Neural progenitor cell (in vitro differentiated cells): Measurements from ENCODE around the gene CUEDC1. TPM values are rescaled to one million over a fixed set of nuclear protein-coding genes. Genes with fewer than 3 reads are reported as not detected.
A peak's percentile ranks its signal among the peaks of the same experiment; 100 is the strongest.

Source experiments
- DNase-seq: peaks from one replicate; pipeline ENCODE4 v3.0.0-alpha.2; 2016; ENCODE audit warnings: low spot score
- H2AFZ ChIP-seq: fragments of 200-600 bp; sonication (generic); replicated peaks from 2 replicates; pipeline ENCODE4 v1.6.1; 2016; ENCODE audit warnings: antibody characterized with exemption
- H3F3A ChIP-seq: fragments of 200-600 bp; sonication (generic); 2 replicates; pipeline ENCODE4 v1.6.1; 2016; ENCODE audit warnings: antibody characterized with exemption, low read depth
- H3K27ac ChIP-seq: fragments of 200-600 bp; sonication (generic); 2 replicates; pipeline ENCODE4 v1.5.1; 2016; ENCODE audit warnings: mild to moderate bottlenecking
- H3K27me3 ChIP-seq: fragments of 200-600 bp; sonication (generic); 2 replicates; pipeline ENCODE4 v1.6.1; 2016; ENCODE audit warnings: mild to moderate bottlenecking, moderate library complexity
- H3K36me3 ChIP-seq: fragments of 200-600 bp; sonication (generic); 2 replicates; pipeline ENCODE4 v1.5.1; 2016
- H3K4me1 ChIP-seq: fragments of 200-600 bp; sonication (generic); 2 replicates; pipeline ENCODE4 v1.6.1; 2016; ENCODE audit warnings: mixed run types
- H3K4me2 ChIP-seq: fragments of 200-600 bp; sonication (generic); 2 replicates; pipeline ENCODE4 v1.6.1; 2016
- H3K4me3 ChIP-seq: fragments of 200-600 bp; sonication (generic); 2 replicates; pipeline ENCODE4 v1.5.1; 2016
- H3K79me2 ChIP-seq: fragments of 200-600 bp; sonication (generic); 2 replicates; pipeline ENCODE4 v1.6.1; 2016; ENCODE audit warnings: low read depth
- H3K9ac ChIP-seq: fragments of 200-600 bp; sonication (generic); 2 replicates; pipeline ENCODE4 v1.6.1; 2016
- H3K9me3 ChIP-seq: fragments of 200-600 bp; sonication (generic); 2 replicates; pipeline ENCODE4 v1.5.1; 2016; ENCODE audit warnings: low read depth
- H4K20me1 ChIP-seq: fragments of 200-600 bp; sonication (generic); 2 replicates; pipeline ENCODE4 v1.6.1; 2016; ENCODE audit warnings: low read depth
- H3K27ac Mint-ChIP-seq: 3 replicates; pipeline ENCODE4 v1.8.0; 2021; ENCODE audit warnings: mixed read lengths
- H3K27me3 Mint-ChIP-seq: 2 replicates; pipeline ENCODE4 v1.8.0; 2022; ENCODE audit warnings: low read depth, mild to moderate bottlenecking, inconsistent platforms, moderate library complexity, mixed read lengths; ENCODE audit not compliant: insufficient read depth
- H3K36me3 Mint-ChIP-seq: 3 replicates; pipeline ENCODE4 v1.8.0; 2021; ENCODE audit warnings: mixed read lengths
- H3K4me1 Mint-ChIP-seq: 3 replicates; pipeline ENCODE4 v1.8.0; 2021; ENCODE audit warnings: mixed read lengths
- H3K4me3 Mint-ChIP-seq: 3 replicates; pipeline ENCODE4 v1.8.0; 2021; ENCODE audit warnings: mild to moderate bottlenecking, moderate library complexity, mixed read lengths
- H3K9me3 Mint-ChIP-seq: 3 replicates; pipeline ENCODE4 v1.8.0; 2020; ENCODE audit warnings: mixed read lengths
- EZH2 ChIP-seq: fragments of 200-600 bp; sonication (generic); IDR thresholded peaks from 2 replicates; pipeline ENCODE4 v1.6.1; 2017; ENCODE audit warnings: antibody characterized with exemption, mild to moderate bottlenecking, moderate library complexity
- EZH2phosphoT487 ChIP-seq: fragments of 200-600 bp; sonication (generic); IDR thresholded peaks from 2 replicates; pipeline ENCODE4 v1.6.1; 2017; ENCODE audit warnings: antibody characterized with exemption
- total RNA-seq: library from RNA; depleted of rRNA; stranded (reverse); fragments of >200 nt; gene quantifications from 2 replicates; pipeline ENCODE4 v1.2.3, GENCODE V29; 2015; ENCODE audit warnings: low replicate concordance
- TF ChIP-seq, protein P1 (sequence below): fragments of 200-600 bp; sonication (generic); IDR thresholded peaks from 2 replicates; pipeline ENCODE4 v1.5.1; 2017; ENCODE audit warnings: antibody characterized with exemption, mild to moderate bottlenecking

CUEDC1 gene
- total RNA-seq, 1 donor from 2014 or later = 8.8 TPM

DNA sequence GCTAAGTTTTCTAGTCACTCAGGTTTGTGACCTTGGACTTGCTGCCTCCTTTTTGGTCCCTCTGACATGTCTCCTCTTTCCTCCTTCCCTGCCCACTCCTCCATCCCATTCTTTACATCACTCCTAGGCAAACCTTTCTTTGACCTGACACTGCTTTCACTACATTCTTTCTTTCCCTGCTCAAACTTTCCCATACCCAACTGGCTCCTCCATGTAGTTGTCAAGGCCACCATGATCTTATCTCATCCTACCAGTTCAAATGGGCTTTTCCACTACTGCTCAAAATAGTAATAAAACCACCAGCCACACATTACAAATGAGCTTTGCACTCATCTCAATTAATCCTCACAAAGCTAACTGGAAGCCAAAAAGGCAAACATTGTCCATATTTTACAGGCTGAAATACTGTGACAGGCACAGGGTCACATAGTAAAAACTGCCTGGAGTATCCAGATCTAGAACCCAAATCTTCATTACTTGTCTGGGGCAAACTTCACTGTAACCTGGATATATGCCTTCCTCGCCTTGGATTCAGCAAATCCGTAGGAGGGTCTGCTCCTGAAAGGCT, 119.8 kb downstream of the CUEDC1 start:
- Histone ChIP-seq H3K79me2 (no peaks in the 10 kb centered on the region), H3K27ac (no peak overlapping the region), H2AFZ (no peak overlapping the region), H3K9me3 (no peaks in the 10 kb centered on the region), H4K20me1 (no peaks in the 10 kb centered on the region), H3K27me3 (no peaks in the 10 kb centered on the region), H3K9ac (no peak overlapping the region), H3K4me3 (no peak overlapping the region), H3K4me1 (peaks cover 12% of the 10 kb centered on the region), H3F3A (peaks cover 34% of the 10 kb centered on the region), H3K4me2 (no peak overlapping the region), H3K36me3 (no peaks in the 10 kb centered on the region)
- Mint-ChIP-seq H3K9me3 (no peaks in the 10 kb centered on the region), H3K36me3 (peaks cover 16% of the 10 kb centered on the region), H3K27me3 (no peaks in the 10 kb centered on the region), H3K4me1 (peaks cover 16% of the 10 kb centered on the region), H3K27ac (no peak overlapping the region), H3K4me3 (no peak overlapping the region)
- TF ChIP-seq EZH2 = no peak
- TF ChIP-seq EZH2phosphoT487 = no peak
- TF ChIP-seq, protein P1, sequence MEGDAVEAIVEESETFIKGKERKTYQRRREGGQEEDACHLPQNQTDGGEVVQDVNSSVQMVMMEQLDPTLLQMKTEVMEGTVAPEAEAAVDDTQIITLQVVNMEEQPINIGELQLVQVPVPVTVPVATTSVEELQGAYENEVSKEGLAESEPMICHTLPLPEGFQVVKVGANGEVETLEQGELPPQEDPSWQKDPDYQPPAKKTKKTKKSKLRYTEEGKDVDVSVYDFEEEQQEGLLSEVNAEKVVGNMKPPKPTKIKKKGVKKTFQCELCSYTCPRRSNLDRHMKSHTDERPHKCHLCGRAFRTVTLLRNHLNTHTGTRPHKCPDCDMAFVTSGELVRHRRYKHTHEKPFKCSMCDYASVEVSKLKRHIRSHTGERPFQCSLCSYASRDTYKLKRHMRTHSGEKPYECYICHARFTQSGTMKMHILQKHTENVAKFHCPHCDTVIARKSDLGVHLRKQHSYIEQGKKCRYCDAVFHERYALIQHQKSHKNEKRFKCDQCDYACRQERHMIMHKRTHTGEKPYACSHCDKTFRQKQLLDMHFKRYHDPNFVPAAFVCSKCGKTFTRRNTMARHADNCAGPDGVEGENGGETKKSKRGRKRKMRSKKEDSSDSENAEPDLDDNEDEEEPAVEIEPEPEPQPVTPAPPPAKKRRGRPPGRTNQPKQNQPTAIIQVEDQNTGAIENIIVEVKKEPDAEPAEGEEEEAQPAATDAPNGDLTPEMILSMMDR = no peak
- no peak for DNase-seq

DNA sequence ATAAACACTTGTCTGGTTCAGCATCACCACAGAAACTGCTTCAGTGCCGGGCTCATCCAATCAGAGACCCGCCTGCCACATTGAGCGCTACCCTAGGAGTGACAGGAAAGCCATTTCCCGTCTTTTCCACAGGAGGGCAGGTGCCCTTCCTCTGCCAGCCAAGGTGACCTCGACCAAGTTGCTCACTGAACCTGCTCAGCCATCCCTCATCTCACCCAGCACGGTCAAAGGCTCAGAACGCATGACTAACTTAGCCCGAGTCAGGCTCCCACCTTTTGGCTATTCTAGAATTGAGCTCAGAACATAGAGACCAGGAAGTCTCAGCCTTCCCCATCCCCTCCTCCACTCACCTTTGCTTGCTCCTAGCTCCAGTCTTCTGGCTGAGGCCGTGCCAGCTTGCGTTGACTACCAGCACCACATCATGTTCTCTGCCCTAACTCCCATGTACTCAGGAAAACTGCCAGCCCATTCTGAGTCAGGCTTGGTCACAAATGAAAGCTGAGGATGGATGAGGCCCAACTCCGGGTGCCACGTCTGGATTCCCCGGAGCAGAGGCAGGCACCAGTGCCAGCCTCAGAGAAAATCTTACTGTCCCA, 121.0 kb downstream of the CUEDC1 start:
- Mint-ChIP-seq H3K4me3 (no peak overlapping the region), H3K27ac (no peak overlapping the region)

DNA sequence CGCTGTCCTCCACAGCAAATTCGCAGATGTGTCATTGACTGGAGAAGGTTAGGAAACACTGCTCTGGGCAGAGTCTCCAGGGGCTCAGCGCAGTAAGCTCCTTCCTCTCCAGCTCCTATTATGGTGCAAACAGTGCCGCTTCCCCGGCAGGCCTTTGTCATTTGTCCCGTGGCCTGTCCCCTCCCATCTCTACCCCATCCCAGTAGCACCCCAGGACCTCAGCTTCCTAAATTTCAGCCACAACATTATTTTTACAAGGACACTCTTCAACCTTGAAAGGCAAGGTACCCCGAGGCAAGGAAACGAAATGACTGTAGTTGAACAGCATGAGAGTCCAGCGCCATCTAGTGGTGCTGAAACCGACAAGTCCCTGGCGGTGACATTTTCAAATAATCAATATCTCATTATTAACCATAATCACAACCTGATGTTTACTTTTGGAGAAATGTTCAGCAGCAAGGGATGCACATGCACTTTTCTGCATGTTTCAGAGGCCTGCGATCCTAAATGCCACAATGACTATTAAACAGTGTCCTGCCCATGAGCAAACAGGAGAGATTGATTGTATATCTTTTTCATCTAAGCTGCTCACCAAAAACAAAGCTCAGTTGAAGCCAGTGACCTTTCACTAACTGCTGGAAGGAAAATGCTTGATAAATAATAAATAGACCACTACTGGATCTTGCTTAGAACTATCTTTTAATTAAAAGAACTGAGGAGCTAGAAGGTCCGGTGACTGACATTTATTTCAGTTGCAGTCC, 121.9 kb downstream of the CUEDC1 start:
- Mint-ChIP-seq H3K27me3 (no peaks in the 10 kb centered on the region), H3K27ac (no peak overlapping the region), H3K36me3 (peaks cover 5% of the 10 kb centered on the region), H3K4me1 (peaks cover 16% of the 10 kb centered on the region), H3K9me3 (no peaks in the 10 kb centered on the region), H3K4me3 (no peak overlapping the region)
- H3K36me3 ChIP-seq = no peaks in the 10 kb centered on the region
- no peaks in the 10 kb centered on the region for H3K9me3 ChIP-seq
- peak; percentile 88 for DNase-seq
- peaks cover 12% of the 10 kb centered on the region for H3K4me1 ChIP-seq
- no peak for TF ChIP-seq EZH2
- TF ChIP-seq, protein P1 = peak; percentile 99
- peak overlapping the region; percentile 44 for H3K4me3 ChIP-seq
- peak overlapping the region; percentile 75 for H3K4me2 ChIP-seq
- no peak overlapping the region for H3K27ac ChIP-seq
- no peak overlapping the region for H3K9ac ChIP-seq
- H3K27me3 ChIP-seq = no peaks in the 10 kb centered on the region
- H3K79me2 ChIP-seq = no peaks in the 10 kb centered on the region
- H4K20me1 ChIP-seq = no peaks in the 10 kb centered on the region
- peaks cover 30% of the 10 kb centered on the region for H3F3A ChIP-seq
- peak overlapping the region; percentile 61 for H2AFZ ChIP-seq

More for the DNA sequence above, 121.0 kb downstream of the CUEDC1 start:
- H3F3A ChIP-seq = peaks cover 34% of the 10 kb centered on the region
- no peaks in the 10 kb centered on the region for H3K36me3 ChIP-seq
- Mint-ChIP-seq H3K36me3 (peaks cover 13% of the 10 kb centered on the region), H3K9me3 (no peaks in the 10 kb centered on the region), H3K4me1 (peaks cover 16% of the 10 kb centered on the region), H3K27me3 (no peaks in the 10 kb centered on the region)
- H2AFZ ChIP-seq = no peak overlapping the region
- H3K9me3 ChIP-seq = no peaks in the 10 kb centered on the region
- no peak overlapping the region for H3K4me2 ChIP-seq
- H3K27ac ChIP-seq = no peak overlapping the region
- peak; percentile 51 for DNase-seq
- H4K20me1 ChIP-seq = no peaks in the 10 kb centered on the region
- peaks cover 12% of the 10 kb centered on the region for H3K4me1 ChIP-seq
- H3K9ac ChIP-seq = no peak overlapping the region
- H3K27me3 ChIP-seq = no peaks in the 10 kb centered on the region
- TF ChIP-seq, protein P1 = peak; percentile 14
- TF ChIP-seq EZH2phosphoT487 (no peak), EZH2 (no peak)
- no peak overlapping the region for H3K4me3 ChIP-seq
- no peaks in the 10 kb centered on the region for H3K79me2 ChIP-seq
